ENCODE results near the gene OPRL1. TPM values are rescaled to one million over a fixed set of nuclear protein-coding genes. Genes with fewer than 3 reads are reported as not detected.

The OPRL1 gene
- total and polyA plus RNA-seq, 2 donors (not counting 1 experiment from before 2014, with no cell fraction given): 3.5 to 6.2 TPM

GRCh38 chr20:64079273-64080012 lies 439 bp upstream of the OPRL1 start, which contains the start of gene RGS19:
Gene RGS19 (minus strand): TSS chr20:64079518. CDS start chr20:64076886, 2,632 bp downstream.
- Histone ChIP-seq H3K27ac (ENCODE audit: low read length in 2 of 2) (peak within 1 kb of the TSS; percentile 77 to 94), H3K79me2 (ENCODE audit: control insufficient read depth, insufficient read depth, low read length) (peaks cover 20% of the 10 kb centered on the region), H3K4me2 (replicated peaks; ENCODE audit: low read depth, low read length, poor library complexity, severe bottlenecking) (peak within 1 kb of the TSS; percentile 96), H3K36me3 (replicated peaks in 1 of 2; ENCODE audit: control extremely low read depth in 1 of 2, control insufficient read depth in 1 of 2, extremely low read depth in 1 of 2, insufficient read depth in 2 of 2, low read length in 1 of 2) (peaks cover 0 to 19% of the 10 kb centered on the region in 2 experiments), H3K27me3 (replicated peaks in 1 of 4; ENCODE audit: control extremely low read depth in 1 of 4, control insufficient read depth in 3 of 4, insufficient read depth in 4 of 4, low read length in 3 of 4) (peaks cover 0 to 3% (median under 1%) of the 10 kb centered on the region in 4 experiments), H3K9me3 (ENCODE audit: control extremely low read depth in 1 of 3, control insufficient read depth in 2 of 3, insufficient read depth in 1 of 3, low read length in 2 of 3) (no peaks in the 10 kb centered on the region), H2AFZ (ENCODE audit: insufficient read depth, low read depth, low read length, poor library complexity, severe bottlenecking) (peak within 1 kb of the TSS; percentile 65), H3K4me3 (ENCODE audit: control extremely low read depth in 1 of 5, extremely low read depth in 1 of 5, insufficient read depth in 1 of 5, low read depth in 2 of 5, low read length in 4 of 5) (peak within 1 kb of the TSS; percentile 80 to 98 (median 96)), H4K20me1 (ENCODE audit: control insufficient read depth, insufficient read depth, low read length, poor library complexity, severe bottlenecking) (peaks cover 52% of the 10 kb centered on the region), H3K4me1 (ENCODE audit: control insufficient read depth in 2 of 2, insufficient read depth in 2 of 2, low read length in 2 of 2) (peaks cover 46 to 75% of the 10 kb centered on the region in 2 donors), H3K9ac (ENCODE audit: low read length) (peak within 1 kb of the TSS; percentile 85)
- TF ChIP-seq CTCF (IDR thresholded peaks at IDR 0.05) (no peak), EZH2 (IDR thresholded peaks at IDR 0.05; ENCODE audit: borderline replicate concordance, insufficient read depth, low read depth, low read length, poor library complexity, severe bottlenecking) (no peak)
- Mint-ChIP-seq H3K9me3 (ENCODE audit: insufficient read depth) (no peaks in the 10 kb centered on the region), H3K4me3 (peak within 1 kb of the TSS; percentile 87), H3K27ac (peak within 1 kb of the TSS; percentile 93), H3K27me3 (no peaks in the 10 kb centered on the region), H3K4me1 (peaks cover 57% of the 10 kb centered on the region)
- CTCF ChIA-PET: interaction anchor here (0.6 to 11.8 kb wide), 12 partner anchors 10 to 100 kb away, joined by 3 to 220 read pairs (median 4); partner anchors contain the start of genes NPBWR2 and SAMD10
- DNase-seq: peak; percentile 95
- peak; percentile 46 for ATAC-seq (ENCODE audit: low read depth)
- POLR2A ChIA-PET: interaction anchor here (0.6 to 5.5 kb wide), 10 partner anchors 10 to 332 kb away, joined by 3 to 55 read pairs (median 6); partner anchors contain the start of genes SAMD10 and TCEA2
- WGBS (ENCODE audit: insufficient coverage): under 1% methylated on average over 68 of the region's 73 CpGs
- intact Hi-C loops (cut with micrococcal nuclease): loop anchor here (1.0 to 5.0 kb wide), 5 partner anchors 16 to 178 kb away; partner anchors contain the start of genes PCMTD2, PRPF6, TCEA2 and UCKL1

Measured in B cell (primary cell).